EL (cell line): Measurements from ENCODE around the gene DDX24.
"Not testable (repeated sequence)": the region's sequence is repeated elsewhere in the genome, so short reads cannot be mapped to it uniquely, and the experiment has no call there.

Source experiments
- DNase-seq: peaks from one replicate; pipeline ENCODE4 v3.0.0-alpha.2; 2016

Gene DDX24

GRCh38 chr14:94079891-94080620 is 946 bp downstream of the DDX24 start:
- peak; percentile 58 for DNase-seq

GRCh38 chr14:94077823-94078222 is 3.2 kb downstream of the DDX24 start:
- no peak for DNase-seq

- DNase-seq: no peak
Measured at GRCh38 chr14:94077111-94077821, 3.7 kb downstream of the DDX24 start.

GRCh38 chr14:94075008-94075407 is 6.0 kb downstream of the DDX24 start:
- no peak for DNase-seq

- no peak for DNase-seq
Measured at GRCh38 chr14:94074534-94074933, 6.5 kb downstream of the DDX24 start.

- not testable (repeated sequence) for DNase-seq
Measured at GRCh38 chr14:94072076-94072475, 8.9 kb downstream of the DDX24 start.

- DNase-seq: no peak
Measured at GRCh38 chr14:94066089-94066676, 14.8 kb downstream of the DDX24 start.

- DNase-seq: peak; percentile 65
Measured at GRCh38 chr14:94062344-94062940, 18.6 kb downstream of the DDX24 start.

- DNase-seq: no peak
Measured at GRCh38 chr14:94059998-94060397, 21.0 kb downstream of the DDX24 start.

GRCh38 chr14:94058674-94059138 is 22.3 kb downstream of the DDX24 start:
- DNase-seq: no peak

- no peak for DNase-seq
Measured at GRCh38 chr14:94058128-94058673, 22.8 kb downstream of the DDX24 start.

- DNase-seq: no peak
Measured at GRCh38 chr14:94056579-94057308, 24.3 kb downstream of the DDX24 start.

GRCh38 chr14:94054936-94055335 is 26.1 kb downstream of the DDX24 start:
- no peak for DNase-seq

GRCh38 chr14:94054401-94054800 is 26.6 kb downstream of the DDX24 start:
- no peak for DNase-seq

- DNase-seq: no peak
Measured at GRCh38 chr14:94052662-94053061, 28.3 kb downstream of the DDX24 start.

- no peak for DNase-seq
Measured at GRCh38 chr14:94052199-94052598, 28.8 kb downstream of the DDX24 start.

GRCh38 chr14:94051779-94052178 is 29.2 kb downstream of the DDX24 start:
- DNase-seq: no peak

GRCh38 chr14:94051115-94051514 is 29.9 kb downstream of the DDX24 start:
- DNase-seq: peak; percentile 31

- DNase-seq: no peak
Measured at GRCh38 chr14:94050231-94050880, 30.6 kb downstream of the DDX24 start.

GRCh38 chr14:94049625-94050023 is 31.4 kb downstream of the DDX24 start:
- no peak for DNase-seq

- no peak for DNase-seq
Measured at GRCh38 chr14:94048691-94049624, 32.0 kb downstream of the DDX24 start.
